Activated CD4-positive, alpha-beta T cell treated with anti-CD3 and anti-CD28 coated beads, Interleukin-2, amount 50 U/mL, for 4 hours (primary cell): ENCODE measurements around the gene CIAO2A.

Source experiments
- DNase-seq, 2 experiments: peaks; one replicate each; pipeline ENCODE4 v3.0.0-alpha.2; 2020

Gene CIAO2A

GRCh38 chr15:64037966-64038365, 55.7 kb downstream of the CIAO2A start:
- no peak for DNase-seq

- DNase-seq, result no peak
These were observed 56.5 kb downstream of the CIAO2A start for GRCh38 chr15:64037116-64037515.

- no peak for DNase-seq
These were observed 58.1 kb downstream of the CIAO2A start for GRCh38 chr15:64035525-64035924.

- DNase-seq, result no peak
These were observed 59.1 kb downstream of the CIAO2A start for GRCh38 chr15:64034519-64034918.

GRCh38 chr15:64032329-64032728, 61.3 kb downstream of the CIAO2A start:
- DNase-seq, result no peak

- no peak for DNase-seq
These were observed 63.5 kb downstream of the CIAO2A start for GRCh38 chr15:64030123-64030522.

- no peak for DNase-seq
These were observed 64.0 kb downstream of the CIAO2A start for GRCh38 chr15:64029633-64030032.

- DNase-seq, result no peak
These were observed 64.5 kb downstream of the CIAO2A start for GRCh38 chr15:64029110-64029509.

- no peak for DNase-seq
These were observed 67.0 kb downstream of the CIAO2A start for GRCh38 chr15:64026591-64026990.

GRCh38 chr15:64024172-64025050, 69.2 kb downstream of the CIAO2A start:
- DNase-seq, result no peak

- DNase-seq, result no peak
These were observed 70.4 kb downstream of the CIAO2A start for GRCh38 chr15:64023220-64023619.

- DNase-seq, result no peak
These were observed 71.1 kb downstream of the CIAO2A start for GRCh38 chr15:64022571-64022970.
